H7 (cell line): Measurements from ENCODE around the gene SRD5A1. TPM values are rescaled to one million over a fixed set of nuclear protein-coding genes. Genes with fewer than 3 reads are reported as not detected.

Source experiments
- DNase-seq: peaks from one replicate; pipeline ENCODE4 v3.0.0; 2012
- H3K27me3 ChIP-seq: 2 replicates; pipeline ENCODE4 v1.6.0; 2011; ENCODE audit warnings: mild to moderate bottlenecking, low read length; ENCODE audit not compliant: control insufficient read depth, insufficient read depth
- H3K36me3 ChIP-seq: replicated peaks from 2 replicates; pipeline ENCODE4 v1.5.1; 2011; ENCODE audit warnings: low read length; ENCODE audit not compliant: control insufficient read depth, insufficient read depth
- H3K4me3 ChIP-seq: 2 replicates; pipeline ENCODE4 v1.5.1; 2011; ENCODE audit warnings: low read depth, mild to moderate bottlenecking, control low read depth, low read length, moderate library complexity; ENCODE audit not compliant: insufficient read depth
- total RNA-seq: library from RNA; depleted of rRNA; stranded (reverse); fragments of >200 nt; shearing (Covaris generic); gene quantifications from 2 replicates; pipeline ENCODE4 v1.2.3, GENCODE V29; 2014; rRNA removed

Gene SRD5A1
- total RNA-seq, 1 experiment from 2014 or later, result 17.1 TPM

DNA sequence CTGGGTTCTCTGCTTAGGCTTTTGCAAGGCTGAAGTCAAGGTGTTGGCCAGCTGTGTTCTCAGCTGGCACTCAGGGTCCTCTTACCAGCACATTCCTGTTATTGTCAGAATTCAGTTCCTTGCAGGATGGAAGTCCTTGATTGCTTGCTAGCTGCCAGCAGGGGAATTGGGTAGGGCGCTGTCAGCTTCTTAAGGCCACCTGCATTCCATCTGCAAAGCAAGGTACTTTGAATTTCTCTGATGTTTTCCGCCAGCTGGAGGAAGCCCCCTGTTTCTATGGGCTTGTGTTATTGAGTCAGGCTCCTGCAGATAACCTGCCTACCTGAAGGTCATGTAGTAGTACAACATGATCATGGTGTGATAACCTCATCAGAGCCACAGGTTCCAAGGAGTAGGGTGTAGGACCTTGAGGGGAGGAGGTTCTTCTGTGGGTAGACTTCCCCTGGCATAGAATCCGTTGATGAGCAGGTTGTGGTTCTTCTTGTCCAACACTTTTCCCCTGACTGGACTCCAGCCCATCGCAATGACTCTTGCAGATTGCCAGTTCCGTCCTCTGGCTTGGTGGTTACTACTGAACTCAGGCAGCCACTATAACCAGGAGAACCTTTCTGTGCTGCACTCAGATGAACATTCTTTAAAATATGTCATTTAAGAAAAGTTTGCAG is 86.8 kb downstream of the SRD5A1 start:
- no peaks in the 10 kb centered on the region for H3K27me3 ChIP-seq
- no peak for DNase-seq
- H3K36me3 ChIP-seq, result peaks cover 5% of the 10 kb centered on the region; the same call in 1 of the 2 replicates
- no peak overlapping the region for H3K4me3 ChIP-seq

DNA sequence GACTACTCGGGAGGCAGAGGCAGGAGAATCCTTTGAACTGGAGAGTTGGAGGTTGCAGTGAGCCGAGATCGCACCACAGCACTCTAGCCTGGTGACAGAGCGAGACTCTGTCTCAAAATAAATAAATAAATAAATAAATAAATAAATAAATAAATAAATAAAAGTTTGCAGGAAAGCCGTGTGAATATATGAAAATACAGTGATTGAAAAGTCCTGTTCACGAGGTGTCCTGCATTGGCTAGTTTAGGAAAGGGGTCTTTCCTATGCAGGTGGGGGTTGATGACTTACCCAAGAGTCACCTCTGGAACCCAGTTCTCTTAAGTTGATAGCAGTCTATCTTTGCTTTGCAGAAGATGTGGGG is 87.3 kb downstream of the SRD5A1 start:
- Histone ChIP-seq H3K4me3 (no peak overlapping the region), H3K36me3 (peaks cover 5% of the 10 kb centered on the region; the same call in 1 of the 2 replicates), H3K27me3 (no peaks in the 10 kb centered on the region)
- DNase-seq, result no peak

DNA sequence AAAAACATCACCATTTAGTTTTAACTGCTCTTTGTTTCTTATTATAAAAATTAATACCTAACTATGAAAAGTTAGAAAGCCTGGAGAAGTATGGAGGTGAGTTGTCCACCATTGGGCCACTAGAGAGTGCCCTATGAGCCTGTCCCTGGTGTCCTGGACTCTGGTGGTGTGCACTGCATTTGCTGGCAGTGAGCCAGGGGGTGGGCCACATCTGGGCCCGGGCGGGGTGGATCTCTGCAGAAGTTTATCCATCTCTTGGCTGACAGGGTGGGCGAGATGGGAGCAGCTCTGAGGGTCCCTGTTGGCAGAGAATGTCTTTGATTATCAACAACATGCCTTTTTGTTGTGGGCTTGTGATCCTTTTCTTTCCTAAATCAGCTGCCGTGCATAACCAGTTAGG is 88.2 kb downstream of the SRD5A1 start:
- H3K4me3 ChIP-seq, result no peak overlapping the region
- H3K36me3 ChIP-seq, result peaks cover 5% of the 10 kb centered on the region; the same call in 1 of the 2 replicates
- H3K27me3 ChIP-seq, result no peaks in the 10 kb centered on the region
- no peak for DNase-seq

DNA sequence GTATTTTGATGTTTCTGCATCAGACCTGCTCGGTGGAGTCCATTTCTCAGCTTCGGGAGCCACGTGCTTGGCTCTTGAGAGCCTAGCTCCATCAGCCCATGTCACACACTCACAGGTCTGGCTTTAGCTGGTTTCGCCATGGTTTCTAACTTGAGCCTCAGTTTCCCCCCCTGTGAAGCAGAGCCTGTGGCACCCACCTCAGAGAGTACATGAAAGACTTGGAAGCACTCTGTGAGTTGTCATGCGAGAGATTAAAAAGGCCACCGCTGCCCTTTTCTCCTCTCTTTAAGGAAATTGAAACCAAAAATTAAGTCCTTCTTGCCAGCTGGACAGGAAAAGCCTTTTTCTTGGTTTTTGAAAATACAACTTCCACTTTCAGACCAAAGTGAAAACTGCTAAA is 88.8 kb downstream of the SRD5A1 start:
- no peak for DNase-seq
- Histone ChIP-seq H3K4me3 (no peak overlapping the region), H3K36me3 (peaks cover 3% of the 10 kb centered on the region; the same call in 1 of the 2 replicates), H3K27me3 (no peaks in the 10 kb centered on the region)

DNA sequence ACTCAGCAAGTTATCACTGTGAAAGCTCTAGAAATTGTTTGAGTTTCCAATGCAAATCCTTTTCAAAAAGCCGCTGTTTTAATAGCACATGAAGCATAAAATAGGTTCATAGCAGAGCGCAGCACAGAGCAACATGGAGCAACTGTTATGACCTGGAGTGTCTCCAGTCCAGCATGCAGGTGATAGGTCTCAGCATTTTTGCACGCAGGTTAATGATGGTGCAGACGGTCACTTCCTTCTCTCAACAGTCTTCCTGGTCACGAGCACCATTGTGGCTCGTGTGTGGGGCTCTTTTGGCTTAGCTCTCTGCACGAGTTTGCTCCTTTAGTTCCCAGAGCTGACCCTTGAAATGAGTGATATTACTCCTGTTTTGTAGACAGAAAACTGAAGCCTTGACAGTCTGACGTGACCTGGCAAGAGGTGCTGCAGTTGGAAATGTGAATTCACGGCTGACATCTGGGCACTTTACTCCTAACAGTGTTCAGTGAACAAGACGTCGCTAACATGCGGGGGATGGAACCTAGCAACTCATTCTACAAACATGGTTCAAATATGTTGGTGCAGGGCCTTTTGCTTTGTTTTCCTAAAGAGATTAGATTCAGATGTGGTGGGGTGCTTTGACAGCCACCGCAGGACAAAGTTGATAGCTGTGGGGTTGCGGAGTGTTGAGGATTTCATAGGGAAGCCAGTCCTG is 90.0 kb downstream of the SRD5A1 start:
- no peak for DNase-seq
- peaks cover 3% of the 10 kb centered on the region; the same call in 1 of the 2 replicates for H3K36me3 ChIP-seq
- H3K4me3 ChIP-seq, result no peak overlapping the region
- H3K27me3 ChIP-seq, result no peaks in the 10 kb centered on the region

DNA sequence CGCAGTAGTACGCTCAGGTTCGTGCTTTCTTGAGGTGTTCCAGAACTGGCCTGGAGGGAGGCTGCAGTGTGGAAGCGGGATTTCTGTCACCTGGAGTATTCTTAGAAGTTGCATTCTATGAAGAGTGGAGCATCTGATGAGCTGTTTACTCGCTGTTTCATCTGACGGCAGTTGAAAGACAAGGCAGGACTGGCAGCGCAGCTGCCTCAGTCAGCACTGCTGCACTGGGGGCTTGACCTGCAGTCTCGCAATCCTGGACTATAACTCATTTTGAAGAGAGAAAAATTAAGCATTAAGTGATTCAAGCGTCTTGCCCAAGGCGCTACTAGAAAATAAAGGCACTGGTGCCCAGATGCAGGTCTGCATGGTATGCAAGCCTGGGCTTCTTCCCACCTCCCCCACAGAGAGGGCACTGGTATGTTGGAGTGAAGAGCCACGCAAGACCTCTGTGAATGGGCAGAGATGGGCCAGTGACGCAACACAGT is 90.6 kb downstream of the SRD5A1 start:
- H3K4me3 ChIP-seq, result no peak overlapping the region
- H3K27me3 ChIP-seq, result no peaks in the 10 kb centered on the region
- peaks cover 3% of the 10 kb centered on the region; the same call in 1 of the 2 replicates for H3K36me3 ChIP-seq

More for the DNA sequence above, 90.6 kb downstream of the SRD5A1 start:
- no peak for DNase-seq

Other genes starting within 250 kb of the SRD5A1 start
- gene UBE2QL1, start 184.6 kb upstream of the SRD5A1 start, total RNA-seq, result 0.17 and 0.52 TPM in 2 replicates
- gene NSUN2, start 396 bp upstream of the SRD5A1 start, total RNA-seq, result 71.1 and 73.1 TPM in 2 replicates
- gene TENT4A, start 80.0 kb downstream of the SRD5A1 start, total RNA-seq, result 10.2 and 12.7 TPM in 2 replicates